Spleen (tissue), 11 donors: Measurements from ENCODE around the gene ZSWIM8. TPM values are rescaled to one million over a fixed set of nuclear protein-coding genes. Genes with fewer than 3 reads are reported as not detected.
A peak's percentile ranks its signal among the peaks of the same experiment; 100 is the strongest.

ENCODE experiments used
- DNase-seq: peaks from one replicate; pipeline ENCODE4 v3.0.0-alpha.2; 2020
- H3K27ac ChIP-seq, 8 donors: fragments of 200-600 bp; sonication (generic) in 7 of 8; 1 replicate in 4 of 8; 2 replicates in 4 of 8; pipeline versions ENCODE4 v1.5.0 to v1.8.0; 2016 to 2021; ENCODE audit warnings: inconsistent platforms in 4 of 8, mild to moderate bottlenecking in 4 of 8, moderate library complexity in 1 of 8
- H3K27me3 ChIP-seq, 7 donors: fragments of 200-600 bp; sonication (generic) in 6 of 7; replicated peaks in 1 of 7; 1 replicate in 4 of 7; 2 replicates in 3 of 7; pipeline versions ENCODE4 v1.5.0 to v1.8.0; 2016 to 2021; ENCODE audit warnings: inconsistent platforms in 3 of 7, mild to moderate bottlenecking in 1 of 7
- H3K36me3 ChIP-seq, 6 donors: fragments of 200-600 bp; sonication (generic) in 5 of 6; 1 replicate in 4 of 6; 2 replicates in 2 of 6; pipeline versions ENCODE4 v1.5.0 to v1.8.0; 2016 to 2021; ENCODE audit warnings: inconsistent platforms in 2 of 6
- H3K4me1 ChIP-seq, 6 donors: fragments of 200-600 bp; sonication (generic) in 5 of 6; 1 replicate in 3 of 6; 2 replicates in 3 of 6; pipeline versions ENCODE4 v1.5.0 to v1.8.0; 2016 to 2021; ENCODE audit warnings: inconsistent platforms in 3 of 6
- H3K4me3 ChIP-seq, 8 donors: fragments of 200-600 bp; sonication (generic) in 7 of 8; 1 replicate in 4 of 8; 2 replicates in 4 of 8; pipeline versions ENCODE4 v1.5.0 to v1.8.0; 2016 to 2021; ENCODE audit warnings: inconsistent platforms in 4 of 8, mild to moderate bottlenecking in 4 of 8, moderate library complexity in 2 of 8
- H3K9me3 ChIP-seq, 8 donors: fragments of 200-600 bp; sonication (generic) in 7 of 8; 1 replicate in 4 of 8; 2 replicates in 4 of 8; pipeline versions ENCODE4 v1.5.0 to v1.8.0; 2016 to 2021; ENCODE audit warnings: inconsistent platforms in 4 of 8
- CTCF ChIP-seq, 11 experiments: fragments of 200-600 bp in 7 of 11; fragments of 450-650 bp in 4 of 11; sonication (generic) in 4 of 11; IDR thresholded peaks in 8 of 11; conservative IDR thresholded peaks in 3 of 11; 1 replicate in 7 of 11; 2 replicates in 4 of 11; pipeline versions ENCODE4 v1.4.0 to v1.8.0; 2016 to 2021; ENCODE audit warnings: antibody characterized with exemption in 11 of 11, inconsistent platforms in 4 of 11, mild to moderate bottlenecking in 1 of 11
- POLR2A ChIP-seq, 3 donors: fragments of 450-650 bp; IDR thresholded peaks; one replicate each; pipeline ENCODE4 v1.5.1; 2017; ENCODE audit warnings: antibody characterized with exemption in 3 of 3, mild to moderate bottlenecking in 1 of 3
- POLR2AphosphoS5 ChIP-seq, 3 donors: sonication (generic); formaldehyde crosslinking; IDR thresholded peaks; one replicate each; pipeline ENCODE4 v1.5.1; 2017; ENCODE audit warnings: antibody characterized with exemption in 3 of 3
- WGBS, 5 donors: extraction: QIAGEN DNeasy Blood & Tissue Kit in 3 of 5; methylation state at CpG; one replicate each; pipeline versions ENCODE4 v1.1.5 to v1.1.7; 2013 to 2018; 5-methylcytosine and 5-hydroxymethylcytosine counted together
- intact Hi-C: fragments of 100-400 bp; cut with DNase I; formaldehyde crosslinking; loops from one replicate; pipeline ENCODE4 v1.15.0; 2023; ENCODE audit warnings: low total_unique reads
- polyA plus RNA-seq, 3 donors: library from polyadenylated mRNA; stranded (reverse); fragments of 200-250 nt; gene quantifications; one replicate each; pipeline ENCODE4 v1.2.1, GENCODE V29; 2013
- small RNA-seq, 4 donors: library from RNA; depleted of rRNA; stranded (forward); fragments of <200 nt; gene quantifications; one replicate each; pipeline ENCODE3, GENCODE V24; 2016
- total RNA-seq, 7 donors: library from RNA; depleted of rRNA in 3 of 7; stranded (reverse); fragments of >200 nt in 3 of 7; fragmentation: NEBNext Ultra II Directional in 4 of 7; extraction: Animal tissue kit (Norgen Biotek cat#: 25700) in 4 of 7; gene quantifications; one replicate each; pipeline versions ENCODE4 v1.1.0 to v1.2.1, GENCODE V29; 2016 to 2021
- donor health status: healthy with polysubstance abuse.
- donor health status: DM: no; HTN: no; CAD: no; lungs with moderate emphysema.
- donor health status: DM: no; HTN: no; CAD: no.
- donor health status: Bipolar disorder and iron deficiency.
- donor health status: healthy.
- donor health status: DM: no; HTN: no; CAD: no.
- donor health status: DM: yes; HTN: yes; CAD: no.

ZSWIM8 gene
- total and polyA plus RNA-seq, 10 donors = 51.5 to 141 (median 119) TPM

- no peaks in the 10 kb centered on the region for H3K27me3 ChIP-seq
- H3K4me1 ChIP-seq = peaks cover 12 to 40% (median 25%) of the 10 kb centered on the region in 6 donors
- DNase-seq = peak; percentile 96
- intact Hi-C loops = loop anchor here (5.0 kb wide), 1 partner anchor 33 kb away; no protein-coding TSS in a partner anchor
- WGBS, 5 donors = 26 to 39% (median 30%) methylated on average over 17 of the region's 17 CpGs
- H3K9me3 ChIP-seq = no peaks in the 10 kb centered on the region
- peak overlapping the region in 7 of 8 donors; percentile 16 to 74 (median 60) for H3K27ac ChIP-seq
- H3K36me3 ChIP-seq = peaks cover 0 to 94% (median 48%) of the 10 kb centered on the region in 6 donors
- peak overlapping the region in 1 of 8 donors; percentile 27 for H3K4me3 ChIP-seq
- peak; percentile 35 to 81 (median 70) for TF ChIP-seq POLR2AphosphoS5 (IDR thresholded peaks at IDR 0.05)
- TF ChIP-seq CTCF (IDR thresholded peaks at IDR 0.05 in 8 of 11, conservative IDR thresholded peaks at IDR 0.05 in 3 of 11) = peak; percentile 99 to 100 (median 100)
- no peak for TF ChIP-seq POLR2A (IDR thresholded peaks at IDR 0.05)
Observed at GRCh38 chr10:73848821-73849489, 63.5 kb downstream of the ZSWIM8 start.

- Histone ChIP-seq H3K4me3 (no peak overlapping the region), H3K27ac (peak overlapping the region in 7 of 8 donors; percentile 15 to 74 (median 60)), H3K27me3 (no peaks in the 10 kb centered on the region), H3K4me1 (peaks cover 12 to 39% (median 25%) of the 10 kb centered on the region in 6 donors), H3K9me3 (no peaks in the 10 kb centered on the region), H3K36me3 (peaks cover 0 to 94% (median 50%) of the 10 kb centered on the region in 6 donors)
- no peak for TF ChIP-seq CTCF (IDR thresholded peaks at IDR 0.05 in 8 of 11, conservative IDR thresholded peaks at IDR 0.05 in 3 of 11)
- TF ChIP-seq POLR2AphosphoS5 (IDR thresholded peaks at IDR 0.05) = no peak
- TF ChIP-seq POLR2A (IDR thresholded peaks at IDR 0.05) = no peak
- intact Hi-C loops = no loop called here
- WGBS, 5 donors = 74 to 87% (median 76%) methylated on average over 5 to 8 of the region's 8 CpGs
- no peak for DNase-seq
Observed at GRCh38 chr10:73850211-73850610, 64.8 kb downstream of the ZSWIM8 start.

GRCh38 chr10:73850863-73851461 is 65.6 kb downstream of the ZSWIM8 start:
- Histone ChIP-seq H3K4me3 (no peak overlapping the region), H3K9me3 (no peaks in the 10 kb centered on the region), H3K4me1 (peaks cover 12 to 44% (median 25%) of the 10 kb centered on the region in 6 donors), H3K27me3 (no peaks in the 10 kb centered on the region), H3K36me3 (peaks cover 0 to 94% (median 54%) of the 10 kb centered on the region in 6 donors), H3K27ac (peak overlapping the region in 6 of 8 donors; percentile 15 to 74 (median 64))
- DNase-seq = no peak
- intact Hi-C loops = no loop called here
- 66 to 80% (median 73%) methylated on average over 15 of the region's 15 CpGs for WGBS, 5 donors
- TF ChIP-seq CTCF (IDR thresholded peaks at IDR 0.05 in 8 of 11, conservative IDR thresholded peaks at IDR 0.05 in 3 of 11) (no peak), POLR2AphosphoS5 (IDR thresholded peaks at IDR 0.05) (peak; percentile 9 to 56 (median 45)), POLR2A (IDR thresholded peaks at IDR 0.05) (no peak)

Small RNAs within 50 kb of the gene (small RNA-seq; reads per million reads assigned to genes)
- gene AC022400.4 = 0 reads per million in 4 donors
- 0 reads per million in 4 donors for gene AC022400.9
- 0 reads per million in 4 donors for gene ZSWIM8-AS1

Other genes starting within 250 kb of the ZSWIM8 start
- 10 to 100 TPM in 4 of 7 donors, 1 to 10 TPM in 3; 5.6 to 16.8 (median 10.6) TPM for gene USP54, start 194.3 kb upstream of the ZSWIM8 start, total RNA-seq
- 1 to 10 TPM; 1.1 to 2.0 (median 1.7) TPM for gene USP54, start 194.3 kb upstream of the ZSWIM8 start, polyA plus RNA-seq
- gene MYOZ1, start 144.1 kb upstream of the ZSWIM8 start, total RNA-seq = 1 to 10 TPM in 2 of 7 donors, under 1 TPM in 3, not detected in 2; 0.54 to 2.1 (median 0.94) TPM
- gene MYOZ1, start 144.1 kb upstream of the ZSWIM8 start, polyA plus RNA-seq = under 1 TPM; 0.26 to 0.48 (median 0.32) TPM
- under 1 TPM in 2 of 7 donors, not detected in 5; 0.19 to 0.23 TPM for gene SYNPO2L, start 129.6 kb upstream of the ZSWIM8 start, total RNA-seq
- gene SYNPO2L, start 129.6 kb upstream of the ZSWIM8 start, polyA plus RNA-seq = under 1 TPM; 0.02 to 0.06 (median 0.04) TPM
- 10 to 100 TPM in 4 of 7 donors, 1 to 10 TPM in 3; 5.4 to 15.7 (median 10.7) TPM for gene AGAP5, start 87.5 kb upstream of the ZSWIM8 start, total RNA-seq
- 1 to 10 TPM; 2.6 to 5.8 (median 5.4) TPM for gene AGAP5, start 87.5 kb upstream of the ZSWIM8 start, polyA plus RNA-seq
- 10 to 100 TPM; 61.1 to 75.6 (median 71.6) TPM for gene SEC24C, start 41.2 kb upstream of the ZSWIM8 start, total RNA-seq
- gene SEC24C, start 41.2 kb upstream of the ZSWIM8 start, polyA plus RNA-seq = 10 to 100 TPM; 20.4 to 42.3 (median 28.6) TPM
- gene CHCHD1, start 3.6 kb upstream of the ZSWIM8 start, total RNA-seq = 10 to 100 TPM; 14.6 to 31.6 (median 18.3) TPM
- 10 to 100 TPM; 57.9 to 75.9 (median 73.1) TPM for gene CHCHD1, start 3.6 kb upstream of the ZSWIM8 start, polyA plus RNA-seq
- gene NDST2, start 26.0 kb downstream of the ZSWIM8 start, total RNA-seq = 100 to 1,000 TPM in 5 of 7 donors, 10 to 100 TPM in 2; 84.6 to 159 (median 117) TPM
- 10 to 100 TPM; 10.9 to 21.7 (median 12.3) TPM for gene NDST2, start 26.0 kb downstream of the ZSWIM8 start, polyA plus RNA-seq
- 10 to 100 TPM; 32.7 to 55.2 (median 45.8) TPM for gene CAMK2G, start 88.9 kb downstream of the ZSWIM8 start, total RNA-seq
- 10 to 100 TPM; 10.4 to 18.0 (median 17.1) TPM for gene CAMK2G, start 88.9 kb downstream of the ZSWIM8 start, polyA plus RNA-seq
- 10 to 100 TPM; 19.1 to 95.0 (median 40.7) TPM for gene PLAU, start 125.5 kb downstream of the ZSWIM8 start, total RNA-seq
- 10 to 100 TPM in 2 of 3 donors, 1 to 10 TPM in 1; 9.6 to 18.3 (median 16.8) TPM for gene PLAU, start 125.5 kb downstream of the ZSWIM8 start, polyA plus RNA-seq
- 100 to 1,000 TPM in 3 of 7 donors, 10 to 100 TPM in 4; 42.9 to 214 (median 88.0) TPM for gene VCL, start 212.5 kb downstream of the ZSWIM8 start, total RNA-seq
- gene VCL, start 212.5 kb downstream of the ZSWIM8 start, polyA plus RNA-seq = 10 to 100 TPM in 1 of 3 donors, 1 to 10 TPM in 2; 8.8 to 13.6 (median 9.4) TPM